Suprapubic skin (tissue), 4 donors: ENCODE data around the gene LTC4S.

Experiments used
- CTCF ChIP-seq, 2 donors: fragments of 200-600 bp in 1 of 2; fragments of 450-650 bp in 1 of 2; sonication (generic) in 1 of 2; IDR thresholded peaks; one replicate each; pipeline ENCODE4 v1.5.1; 2016 to 2019; ENCODE audit warnings: antibody characterized with exemption in 2 of 2, mild to moderate bottlenecking in 1 of 2, moderate library complexity in 1 of 2
- EP300 ChIP-seq: sonication (generic); formaldehyde crosslinking; IDR thresholded peaks from one replicate; pipeline ENCODE4 v1.6.1; 2017; ENCODE audit warnings: antibody characterized with exemption
- POLR2A ChIP-seq, 2 donors: fragments of 450-650 bp; IDR thresholded peaks; one replicate each; pipeline ENCODE4 v1.6.1; 2017; ENCODE audit warnings: antibody characterized with exemption in 2 of 2, mild to moderate bottlenecking in 2 of 2, moderate library complexity in 2 of 2
- POLR2AphosphoS5 ChIP-seq, 3 donors: sonication (generic); formaldehyde crosslinking; IDR thresholded peaks; one replicate each; pipeline ENCODE4 v1.6.1; 2017; ENCODE audit warnings: antibody characterized with exemption in 3 of 3

- no peak for TF ChIP-seq CTCF (IDR thresholded peaks at IDR 0.05)
- no peak for TF ChIP-seq POLR2AphosphoS5 (IDR thresholded peaks at IDR 0.05)
- no peak for TF ChIP-seq POLR2A (IDR thresholded peaks at IDR 0.05)
- no peak for TF ChIP-seq EP300
Measured at GRCh38 chr5:179832039-179832745, 38.4 kb downstream of the LTC4S start.
